Ovary (tissue), 9 donors: Measurements from ENCODE around the gene GPR141. TPM values are rescaled to one million over a fixed set of nuclear protein-coding genes. Genes with fewer than 3 reads are reported as not detected.

Source experiments
- DNase-seq, 5 donors: peaks; one replicate each; pipeline ENCODE4 v3.0.0-alpha.2; 2019 to 2020
- H3K27ac ChIP-seq, 2 donors: fragments of 200-600 bp; one replicate each; pipeline versions ENCODE4 v1.5.1 to v1.8.0; 2019 to 2022
- H3K27me3 ChIP-seq: fragments of 200-600 bp; one replicate; pipeline ENCODE4 v1.8.0; 2022
- H3K36me3 ChIP-seq: fragments of 200-600 bp; sonication (generic); one replicate; pipeline ENCODE4 v1.5.1; 2019
- H3K4me1 ChIP-seq: one replicate; pipeline ENCODE4 v1.8.1; 2013; ENCODE audit warnings: mild to moderate bottlenecking, moderate library complexity; ENCODE audit not compliant: insufficient read depth
- H3K4me3 ChIP-seq: fragments of 200-600 bp; sonication (generic); one replicate; pipeline ENCODE4 v1.5.1; 2017
- H3K9me3 ChIP-seq, 2 donors: fragments of 200-600 bp in 1 of 2; sonication (generic) in 1 of 2; one replicate each; pipeline versions ENCODE4 v1.5.1 to v1.8.1; 2013 to 2019; ENCODE audit warnings: mild to moderate bottlenecking in 1 of 2, moderate library complexity in 1 of 2
- CTCF ChIP-seq, 3 donors: fragments of 450-650 bp in 2 of 3; fragments of 200-600 bp in 1 of 3; IDR thresholded peaks; one replicate each; pipeline versions ENCODE4 v1.5.1 to v1.8.0; 2016 to 2022; ENCODE audit warnings: antibody characterized with exemption in 3 of 3, mild to moderate bottlenecking in 1 of 3
- EP300 ChIP-seq: sonication (generic); formaldehyde crosslinking; IDR thresholded peaks from one replicate; pipeline ENCODE4 v1.6.1; 2017; ENCODE audit warnings: antibody characterized with exemption
- POLR2A ChIP-seq: fragments of 450-650 bp; IDR thresholded peaks from one replicate; pipeline ENCODE4 v1.6.1; 2017; ENCODE audit warnings: antibody characterized with exemption, mild to moderate bottlenecking, moderate library complexity
- WGBS, 3 donors: extraction: QIAGEN DNeasy Blood & Tissue Kit in 1 of 3; methylation state at CpG; one replicate each; pipeline versions ENCODE4 v1.1.5 to v1.1.7; 2013 to 2017; 5-methylcytosine and 5-hydroxymethylcytosine counted together
- intact Hi-C, 4 donors: fragments of 100-400 bp; cut with DNase I; formaldehyde crosslinking; loops; one replicate each; pipeline versions ENCODE4 v1.11.0 to v1.15.1; 2022 to 2023
- polyA plus RNA-seq, 2 donors: library from polyadenylated mRNA; stranded (reverse); fragments of 200-250 nt in 1 of 2; fragments of 350-450 nt in 1 of 2; fragmentation: Illumina TruSeq in 1 of 2; extraction: RNeasy Lipid Tissue Mini Kit (QIAGEN cat#74804) in 1 of 2; gene quantifications; one replicate each; pipeline ENCODE4 v1.2.3, GENCODE V29; 2013 to 2014
- total RNA-seq, 7 donors: library from RNA; depleted of rRNA in 2 of 7; stranded (reverse); fragments of >200 nt in 2 of 7; fragmentation: NEBNext Ultra II Directional in 3 of 7; extraction: Animal tissue kit (Norgen Biotek cat#: 25700) in 3 of 7; gene quantifications; one replicate each; pipeline versions ENCODE4 v1.1.0 to v1.2.4, GENCODE V29; 2016 to 2023
- donor health status: DM: no; HTN: no; CAD: no; lungs with moderate emphysema.
- donor health status: DM: no; HTN: no; CAD: no.
- donor health status: Bipolar disorder and iron deficiency.
- donor health status: DM: yes; HTN: yes; CAD: no.
- donor health status: DM: no; HTN: no; CAD: no.
- donor health status: DM: yes; HTN: yes; CAD: no.

Gene GPR141
- total and polyA plus RNA-seq, 9 donors = 0.08 to 1.2 (median 0.63) TPM; not detected in 5

GRCh38 chr7:37781156-37781555 lies 97.6 kb downstream of the GPR141 start:
- WGBS, 3 donors = 79 to 80% (median 79%) methylated on average over 2 of the region's 2 CpGs
- Histone ChIP-seq H3K4me3 (no peak overlapping the region), H3K9me3 (no peaks in the 10 kb centered on the region), H3K27ac (no peak overlapping the region), H3K27me3 (no peaks in the 10 kb centered on the region), H3K4me1 (no peaks in the 10 kb centered on the region), H3K36me3 (no peaks in the 10 kb centered on the region)
- DNase-seq = no peak
- intact Hi-C loops = no loop called here
- no peak for TF ChIP-seq CTCF (IDR thresholded peaks at IDR 0.05)
- TF ChIP-seq POLR2A = no peak
- TF ChIP-seq EP300 = no peak

- intact Hi-C loops = no loop called here
- DNase-seq = no peak
- H3K4me3 ChIP-seq = no peak overlapping the region
- no peak overlapping the region for H3K27ac ChIP-seq
- H3K36me3 ChIP-seq = no peaks in the 10 kb centered on the region
- H3K9me3 ChIP-seq = no peaks in the 10 kb centered on the region
- H3K4me1 ChIP-seq = no peaks in the 10 kb centered on the region
- TF ChIP-seq CTCF (IDR thresholded peaks at IDR 0.05) = no peak
- no peak for TF ChIP-seq POLR2A
- TF ChIP-seq EP300 = no peak
- no peaks in the 10 kb centered on the region for H3K27me3 ChIP-seq
Measured at GRCh38 chr7:37782166-37782565, 98.6 kb downstream of the GPR141 start.

- no peaks in the 10 kb centered on the region for H3K27me3 ChIP-seq
- intact Hi-C loops = no loop called here
- 46 to 66% (median 51%) methylated on average over 3 of the region's 3 CpGs for WGBS, 3 donors
Measured at GRCh38 chr7:37784015-37784414, 100.4 kb downstream of the GPR141 start.

GRCh38 chr7:37786741-37787569 lies 103.4 kb downstream of the GPR141 start:
- H3K4me1 ChIP-seq = no peaks in the 10 kb centered on the region
- DNase-seq = no peak
- H3K27me3 ChIP-seq = no peaks in the 10 kb centered on the region
- no peak overlapping the region for H3K4me3 ChIP-seq
- WGBS, 3 donors = 69 to 79% (median 76%) methylated on average over 6 of the region's 6 CpGs
- no peaks in the 10 kb centered on the region for H3K9me3 ChIP-seq
- intact Hi-C loops = no loop called here
- TF ChIP-seq CTCF (IDR thresholded peaks at IDR 0.05) (no peak), EP300 (no peak), POLR2A (no peak)
- no peak overlapping the region for H3K27ac ChIP-seq
- no peaks in the 10 kb centered on the region for H3K36me3 ChIP-seq

More at GRCh38 chr7:37784015-37784414, 100.4 kb downstream of the GPR141 start:
- no peaks in the 10 kb centered on the region for H3K9me3 ChIP-seq
- no peak for DNase-seq
- no peak overlapping the region for H3K27ac ChIP-seq
- TF ChIP-seq CTCF (IDR thresholded peaks at IDR 0.05) = no peak
- no peak for TF ChIP-seq EP300
- no peak for TF ChIP-seq POLR2A
- H3K4me3 ChIP-seq = no peak overlapping the region
- H3K36me3 ChIP-seq = no peaks in the 10 kb centered on the region
- H3K4me1 ChIP-seq = no peaks in the 10 kb centered on the region

Other genes with a start within 250 kb of the GPR141 start
- 10 to 100 TPM; 17.6 to 48.9 (median 28.0) TPM for gene ELMO1, start 234.9 kb upstream of the GPR141 start, total RNA-seq
- gene ELMO1, start 234.9 kb upstream of the GPR141 start, polyA plus RNA-seq = 10 to 100 TPM in 1 of 2 donors, 1 to 10 TPM in 1; 8.9 to 33.8 TPM
- gene NME8, start 164.8 kb downstream of the GPR141 start, total RNA-seq = not detected
- gene NME8, start 164.8 kb downstream of the GPR141 start, polyA plus RNA-seq = not detected
- gene SFRP4, start 233.1 kb downstream of the GPR141 start, total RNA-seq = 100 to 1,000 TPM in 1 of 7 donors, 10 to 100 TPM in 6; 42.3 to 121 (median 52.9) TPM
- gene SFRP4, start 233.1 kb downstream of the GPR141 start, polyA plus RNA-seq = 100 to 1,000 TPM in 1 of 2 donors, 10 to 100 TPM in 1; 81.5 to 146 TPM
- gene EPDR1, start 236.9 kb downstream of the GPR141 start, total RNA-seq = 10 to 100 TPM; 20.6 to 44.4 (median 35.7) TPM
- gene EPDR1, start 236.9 kb downstream of the GPR141 start, polyA plus RNA-seq = 10 to 100 TPM; 26.8 to 73.7 TPM